Testis (tissue), 2 donors: ENCODE data around the gene ETFB.

Experiments
- POLR2A ChIP-seq: fragments of 450-650 bp; IDR thresholded peaks from one replicate; pipeline ENCODE4 v1.6.1; 2017; ENCODE audit warnings: antibody characterized with exemption, mild to moderate bottlenecking, moderate library complexity
- TF ChIP-seq, protein P1 (sequence below), 3 experiments: fragments of 450-650 bp in 2 of 3; fragments of 200-600 bp in 1 of 3; sonication (generic) in 1 of 3; IDR thresholded peaks; one replicate each; pipeline ENCODE4 v1.5.1; 2016 to 2019; ENCODE audit warnings: antibody characterized with exemption in 3 of 3, mild to moderate bottlenecking in 2 of 3, moderate library complexity in 1 of 3

DNA sequence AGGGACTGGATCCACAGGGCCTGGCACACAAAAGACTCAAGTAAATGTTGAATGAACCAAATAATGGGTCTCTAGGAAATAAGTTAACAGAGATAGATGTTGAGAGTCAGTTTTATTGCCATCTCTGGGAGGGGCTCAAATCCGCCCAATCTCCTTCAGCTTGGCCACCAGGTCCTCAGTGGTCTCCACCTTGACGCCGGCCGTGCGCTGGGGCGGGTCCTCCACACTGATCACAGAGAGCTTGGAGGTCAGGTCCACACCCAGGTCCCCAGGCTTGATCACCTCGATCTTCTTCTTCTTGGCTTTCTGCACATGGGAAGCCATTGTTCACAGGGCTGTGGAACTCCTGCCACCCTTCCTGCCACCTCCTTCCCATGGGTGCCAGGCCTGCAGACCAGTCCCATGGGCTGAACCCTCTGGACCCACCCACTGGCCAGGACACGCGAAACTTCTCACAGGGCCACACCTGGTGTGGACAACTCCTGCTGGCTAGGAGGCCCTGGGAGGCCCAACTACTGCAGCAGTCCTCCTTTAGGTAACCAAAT lies 21.0 kb downstream of the ETFB start:
- TF ChIP-seq POLR2A = no peak
- TF ChIP-seq, protein P1, sequence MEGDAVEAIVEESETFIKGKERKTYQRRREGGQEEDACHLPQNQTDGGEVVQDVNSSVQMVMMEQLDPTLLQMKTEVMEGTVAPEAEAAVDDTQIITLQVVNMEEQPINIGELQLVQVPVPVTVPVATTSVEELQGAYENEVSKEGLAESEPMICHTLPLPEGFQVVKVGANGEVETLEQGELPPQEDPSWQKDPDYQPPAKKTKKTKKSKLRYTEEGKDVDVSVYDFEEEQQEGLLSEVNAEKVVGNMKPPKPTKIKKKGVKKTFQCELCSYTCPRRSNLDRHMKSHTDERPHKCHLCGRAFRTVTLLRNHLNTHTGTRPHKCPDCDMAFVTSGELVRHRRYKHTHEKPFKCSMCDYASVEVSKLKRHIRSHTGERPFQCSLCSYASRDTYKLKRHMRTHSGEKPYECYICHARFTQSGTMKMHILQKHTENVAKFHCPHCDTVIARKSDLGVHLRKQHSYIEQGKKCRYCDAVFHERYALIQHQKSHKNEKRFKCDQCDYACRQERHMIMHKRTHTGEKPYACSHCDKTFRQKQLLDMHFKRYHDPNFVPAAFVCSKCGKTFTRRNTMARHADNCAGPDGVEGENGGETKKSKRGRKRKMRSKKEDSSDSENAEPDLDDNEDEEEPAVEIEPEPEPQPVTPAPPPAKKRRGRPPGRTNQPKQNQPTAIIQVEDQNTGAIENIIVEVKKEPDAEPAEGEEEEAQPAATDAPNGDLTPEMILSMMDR (IDR thresholded peaks at IDR 0.05) = no peak
